Thyroid gland (tissue), 4 donors: ENCODE data around the gene STRN3.

ENCODE experiments used
- CTCF ChIP-seq, 6 experiments: fragments of 200-600 bp in 3 of 6; fragments of 450-650 bp in 3 of 6; sonication (generic) in 3 of 6; IDR thresholded peaks; one replicate each; pipeline ENCODE4 v1.5.1; 2016 to 2019; ENCODE audit warnings: antibody characterized with exemption in 6 of 6, mild to moderate bottlenecking in 2 of 6, inconsistent platforms in 1 of 6, moderate library complexity in 1 of 6
- POLR2A ChIP-seq, 2 donors: fragments of 450-650 bp; IDR thresholded peaks; one replicate each; pipeline ENCODE4 v1.6.1; 2017; ENCODE audit warnings: antibody characterized with exemption in 2 of 2, mild to moderate bottlenecking in 2 of 2, moderate library complexity in 1 of 2

GRCh38 chr14:30874999-30875787 is 151.0 kb downstream of the STRN3 start:
- TF ChIP-seq CTCF (IDR thresholded peaks at IDR 0.05) (no peak), POLR2A (IDR thresholded peaks at IDR 0.05) (no peak)
